Stomach smooth muscle (tissue), 2 donors: ENCODE data around the gene GRAMD2B.
"Not testable (repeated sequence)": the region's sequence is repeated elsewhere in the genome, so short reads cannot be mapped to it uniquely, and the experiment has no call there.

Source experiments
- H3K27ac ChIP-seq: one replicate; pipeline ENCODE4 v1.7.0; 2013; ENCODE audit warnings: mild to moderate bottlenecking, low read length, inconsistent platforms
- H3K27me3 ChIP-seq, 2 donors: one replicate each; pipeline ENCODE4 v1.7.0; 2013; ENCODE audit warnings: low read length in 2 of 2; ENCODE audit not compliant: insufficient read depth in 2 of 2, control insufficient read depth in 1 of 2
- H3K36me3 ChIP-seq, 2 donors: one replicate each; pipeline ENCODE4 v1.7.0; 2013; ENCODE audit warnings: low read length in 2 of 2; ENCODE audit not compliant: control insufficient read depth in 2 of 2, insufficient read depth in 2 of 2
- H3K4me1 ChIP-seq: one replicate; pipeline ENCODE4 v1.7.0; 2013; ENCODE audit warnings: low read length; ENCODE audit not compliant: control insufficient read depth, insufficient read depth
- H3K4me3 ChIP-seq, 2 donors: one replicate each; pipeline ENCODE4 v1.7.0; 2013; ENCODE audit warnings: low read length in 2 of 2
- H3K9ac ChIP-seq, 2 donors: one replicate each; pipeline ENCODE4 v1.7.0; 2013; ENCODE audit warnings: low read length in 2 of 2, mild to moderate bottlenecking in 1 of 2
- H3K9me3 ChIP-seq, 2 donors: one replicate each; pipeline ENCODE4 v1.7.0; 2013; ENCODE audit warnings: low read length in 2 of 2; ENCODE audit not compliant: control insufficient read depth in 2 of 2
- donor health status: healthy.
- donor health status: Pancreatic carcinoma.

The GRAMD2B gene, protein sequence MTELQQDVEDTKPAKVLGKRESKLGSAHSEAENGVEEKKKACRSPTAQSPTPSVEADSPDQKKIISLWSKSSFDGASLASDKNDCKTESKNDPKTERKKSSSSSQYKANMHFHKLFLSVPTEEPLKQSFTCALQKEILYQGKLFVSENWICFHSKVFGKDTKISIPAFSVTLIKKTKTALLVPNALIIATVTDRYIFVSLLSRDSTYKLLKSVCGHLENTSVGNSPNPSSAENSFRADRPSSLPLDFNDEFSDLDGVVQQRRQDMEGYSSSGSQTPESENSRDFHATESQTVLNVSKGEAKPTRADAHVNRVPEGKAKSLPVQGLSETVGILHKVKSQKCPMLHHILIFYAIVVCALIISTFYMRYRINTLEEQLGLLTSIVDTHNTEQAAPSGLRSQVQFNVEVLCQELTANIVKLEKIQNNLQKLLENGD

DNA sequence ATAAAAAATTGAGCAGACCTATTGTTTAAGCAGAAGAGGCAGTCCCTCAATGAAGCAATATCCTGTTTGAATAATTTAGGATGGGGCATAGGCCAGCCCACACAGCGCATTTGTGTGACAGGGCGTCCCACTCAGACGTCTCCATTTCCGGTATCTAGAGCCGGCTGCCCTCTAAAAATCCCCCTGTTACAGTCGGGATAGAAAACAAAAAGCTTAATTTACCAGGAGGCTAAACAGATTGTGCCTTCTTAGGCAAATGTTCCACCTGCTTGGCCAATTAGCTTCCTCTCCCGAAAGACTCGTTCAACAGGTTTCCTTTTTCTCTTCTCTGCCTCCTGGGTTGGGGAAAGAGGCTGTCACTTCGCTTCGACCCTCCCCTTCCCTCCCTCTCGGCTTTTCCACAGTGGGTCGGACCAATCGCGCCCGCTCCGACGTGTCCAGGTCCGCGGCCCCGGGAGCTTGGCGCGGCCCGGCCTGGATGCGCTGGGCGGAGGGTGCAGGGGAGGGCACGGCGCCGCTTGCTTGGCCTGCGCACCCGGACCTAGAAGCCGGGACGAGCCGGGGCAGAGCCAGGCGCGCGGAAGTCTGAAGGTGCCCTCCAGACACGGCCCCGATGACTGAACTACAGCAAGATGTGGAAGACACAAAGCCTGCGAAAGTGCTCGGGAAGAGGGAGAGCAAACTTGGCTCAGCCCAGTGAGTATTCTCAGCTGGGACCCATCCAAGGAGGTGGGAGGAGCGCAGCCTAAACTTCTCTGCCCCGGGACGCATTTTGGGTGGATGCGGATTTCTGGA lies at the start of gene GRAMD2B:
GRAMD2B (plus strand) TSS at position 416 of the 795 bp plus-strand sequence; CDS start at position 614, 198 bp downstream.
- H3K27me3 ChIP-seq, result no peaks in the 10 kb centered on the region
- H3K9me3 ChIP-seq, result no peaks in the 10 kb centered on the region
- H3K4me1 ChIP-seq, result no peaks in the 10 kb centered on the region
- peak within 1 kb of the TSS; percentile 88 for H3K27ac ChIP-seq
- peak within 1 kb of the TSS; percentile 90 to 95 for H3K9ac ChIP-seq
- H3K36me3 ChIP-seq, result no peaks in the 10 kb centered on the region
- H3K4me3 ChIP-seq, result peak within 1 kb of the TSS; percentile 81 to 91

DNA sequence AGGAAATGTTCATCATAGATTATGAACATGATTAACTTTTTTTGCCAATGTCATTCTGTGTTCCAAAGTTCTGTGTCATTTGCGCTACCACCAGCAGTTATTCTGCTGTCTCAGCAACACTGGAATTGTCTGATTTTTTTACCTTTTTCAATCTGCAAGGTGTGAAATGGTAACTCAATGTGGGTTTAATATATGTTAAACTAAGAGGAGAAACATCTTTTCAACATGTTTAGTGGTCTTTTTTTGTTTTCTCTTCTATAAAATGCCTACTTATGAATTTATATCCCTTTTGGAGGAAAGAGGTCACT lies 49.1 kb upstream of the GRAMD2B start:
- H3K4me3 ChIP-seq, result no peak overlapping the region

DNA sequence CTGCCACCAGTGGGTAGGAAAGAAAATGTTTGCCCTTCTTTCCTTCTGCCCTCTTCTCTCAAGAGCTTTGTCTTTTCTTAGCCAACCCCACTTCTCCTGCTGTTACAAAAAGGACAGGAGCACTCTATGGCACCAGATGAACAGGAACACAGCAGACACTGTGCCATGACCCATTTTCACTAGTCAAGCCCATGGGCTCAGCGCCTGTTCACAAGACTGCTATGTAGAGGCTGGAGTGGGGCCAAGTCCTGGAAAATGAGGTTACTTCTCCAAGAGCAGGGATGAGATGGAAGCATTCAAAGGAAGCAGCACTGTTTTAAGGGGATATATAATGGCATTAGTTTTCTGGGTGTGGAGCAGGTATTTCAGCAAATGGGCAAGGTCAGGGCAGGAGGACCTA lies 46.8 kb upstream of the GRAMD2B start:
- no peak overlapping the region for H3K4me3 ChIP-seq
- no peak overlapping the region for H3K27ac ChIP-seq
- peaks cover 0 to 5% of the 10 kb centered on the region in 2 donors for H3K9me3 ChIP-seq
- no peak overlapping the region for H3K9ac ChIP-seq
- no peaks in the 10 kb centered on the region for H3K36me3 ChIP-seq
- peaks cover 7% of the 10 kb centered on the region for H3K4me1 ChIP-seq
- H3K27me3 ChIP-seq, result no peaks in the 10 kb centered on the region

More for the DNA sequence above, 49.1 kb upstream of the GRAMD2B start:
- H3K27ac ChIP-seq, result no peak overlapping the region
- H3K9me3 ChIP-seq, result no peaks in the 10 kb centered on the region
- H3K36me3 ChIP-seq, result no peaks in the 10 kb centered on the region
- H3K27me3 ChIP-seq, result no peaks in the 10 kb centered on the region
- H3K9ac ChIP-seq, result no peak overlapping the region
- H3K4me1 ChIP-seq, result peaks cover 15% of the 10 kb centered on the region

DNA sequence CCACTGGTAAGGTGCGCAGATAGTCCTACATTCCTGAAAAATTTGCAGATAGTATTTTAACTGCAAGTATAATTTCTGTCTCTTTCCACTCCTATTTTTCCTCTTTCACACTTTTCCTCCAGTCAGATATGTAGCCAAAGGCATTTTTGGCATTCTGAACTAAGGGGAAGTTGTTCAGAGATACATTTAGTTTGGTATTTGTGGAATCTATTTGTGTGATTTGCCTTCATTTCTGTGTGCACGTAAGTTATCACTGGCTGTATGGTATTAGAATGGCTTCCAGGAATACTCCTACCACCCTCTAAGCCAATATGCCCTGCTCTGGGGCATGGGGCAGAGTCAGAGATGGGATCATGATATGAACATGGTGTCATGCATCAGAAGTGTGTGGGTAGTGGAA lies 45.8 kb upstream of the GRAMD2B start:
- Histone ChIP-seq H3K27me3 (no peaks in the 10 kb centered on the region), H3K4me1 (peaks cover 7% of the 10 kb centered on the region), H3K36me3 (no peaks in the 10 kb centered on the region), H3K4me3 (no peak overlapping the region), H3K9me3 (peaks cover 0 to 5% of the 10 kb centered on the region in 2 donors), H3K27ac (no peak overlapping the region), H3K9ac (no peak overlapping the region)

DNA sequence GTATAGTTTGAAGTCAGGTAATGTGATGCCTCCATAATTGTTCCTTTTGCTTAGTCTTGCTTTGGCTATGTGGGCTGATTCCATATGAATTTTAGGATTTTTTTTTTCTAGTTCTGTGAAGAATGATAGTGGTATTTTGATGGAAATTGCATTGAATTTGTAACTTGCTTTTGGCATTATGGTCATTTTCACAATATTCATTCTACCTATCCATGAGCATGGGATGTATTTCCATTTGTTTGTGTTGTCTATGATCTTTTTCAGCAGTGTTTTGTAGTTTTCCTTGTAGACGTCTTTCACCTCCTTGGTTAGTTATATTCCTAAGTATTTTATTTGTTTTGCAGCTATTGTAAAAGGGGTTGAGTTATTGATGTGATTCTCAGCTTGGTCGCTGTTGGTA lies 42.9 kb upstream of the GRAMD2B start:
- H3K4me3 ChIP-seq, H3K27me3 ChIP-seq, H3K27ac ChIP-seq, H3K9me3 ChIP-seq, H3K9ac ChIP-seq, H3K36me3 ChIP-seq: not testable (repeated sequence)
- H3K4me1 ChIP-seq, result peaks cover 23% of the 10 kb centered on the region

DNA sequence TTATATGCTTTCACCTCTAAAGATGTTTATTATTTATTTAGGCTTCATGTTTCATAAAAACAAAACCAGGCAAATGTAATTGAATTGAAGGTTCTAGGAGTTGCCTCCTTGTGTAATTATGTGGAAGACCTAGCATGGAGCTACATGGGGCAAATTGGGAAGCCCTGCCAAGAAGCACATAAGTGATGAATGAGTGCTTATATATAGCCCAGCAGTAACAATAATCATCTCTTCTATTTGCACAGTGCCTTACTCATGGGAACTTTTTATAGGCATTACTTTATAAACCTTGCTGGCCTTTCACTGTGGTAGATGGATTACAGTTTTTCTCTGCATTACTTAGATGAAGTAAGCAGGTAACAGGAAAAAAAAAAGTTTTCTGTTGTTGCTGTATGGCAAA lies 40.0 kb upstream of the GRAMD2B start:
- H3K27me3 ChIP-seq, result no peaks in the 10 kb centered on the region
- no peak overlapping the region for H3K9ac ChIP-seq
- H3K4me3 ChIP-seq, result no peak overlapping the region
- peaks cover 24% of the 10 kb centered on the region for H3K4me1 ChIP-seq
- no peak overlapping the region for H3K27ac ChIP-seq
- peaks cover 0 to 5% of the 10 kb centered on the region in 2 donors for H3K9me3 ChIP-seq
- H3K36me3 ChIP-seq, result no peaks in the 10 kb centered on the region

DNA sequence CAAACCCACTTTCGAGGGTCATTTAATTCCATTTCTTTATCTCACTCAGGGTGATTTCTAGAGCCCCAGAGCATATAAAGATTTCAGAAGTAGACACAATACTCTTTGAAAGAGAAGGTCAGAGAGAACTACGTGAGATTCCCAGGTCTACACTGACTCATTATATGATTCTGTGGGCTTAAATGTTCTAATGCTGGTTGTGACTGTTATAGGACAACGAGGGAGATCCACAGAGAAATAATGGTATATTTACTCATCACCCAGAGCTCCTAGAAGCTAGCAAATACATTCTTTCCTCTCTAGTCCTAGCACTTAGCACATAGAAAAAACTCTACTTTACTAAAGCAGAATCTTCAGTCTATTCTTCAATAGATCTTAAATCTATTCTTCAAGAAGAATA lies 39.4 kb upstream of the GRAMD2B start:
- H3K9me3 ChIP-seq, result peaks cover 0 to 5% of the 10 kb centered on the region in 2 donors
- H3K27me3 ChIP-seq, result no peaks in the 10 kb centered on the region
- peaks cover 24% of the 10 kb centered on the region for H3K4me1 ChIP-seq
- no peaks in the 10 kb centered on the region for H3K36me3 ChIP-seq
- H3K27ac ChIP-seq, result no peak overlapping the region
- H3K9ac ChIP-seq, result no peak overlapping the region
- no peak overlapping the region for H3K4me3 ChIP-seq

DNA sequence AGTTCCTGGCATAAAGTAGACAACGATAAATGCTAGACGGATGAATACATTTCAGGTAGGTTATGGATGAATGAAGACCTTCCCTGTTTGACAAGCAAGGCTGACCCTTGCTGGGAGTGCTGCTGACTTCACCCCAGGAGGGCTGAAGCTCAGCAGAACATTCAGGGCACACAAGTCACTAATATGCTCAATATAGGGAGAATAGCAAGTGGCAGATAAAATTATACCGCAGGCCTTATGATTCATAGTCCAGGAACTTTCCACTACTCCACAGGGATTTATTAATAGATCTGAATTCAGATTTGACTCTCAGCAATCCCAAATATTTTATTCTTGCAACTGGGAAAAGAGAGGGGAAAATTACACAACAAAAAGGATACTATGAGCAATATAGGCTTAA lies 38.2 kb upstream of the GRAMD2B start:
- Histone ChIP-seq H3K36me3 (no peaks in the 10 kb centered on the region), H3K9me3 (peaks cover 0 to 5% of the 10 kb centered on the region in 2 donors), H3K4me1 (peaks cover 24% of the 10 kb centered on the region), H3K4me3 (no peak overlapping the region), H3K27ac (no peak overlapping the region), H3K27me3 (no peaks in the 10 kb centered on the region), H3K9ac (no peak overlapping the region)

DNA sequence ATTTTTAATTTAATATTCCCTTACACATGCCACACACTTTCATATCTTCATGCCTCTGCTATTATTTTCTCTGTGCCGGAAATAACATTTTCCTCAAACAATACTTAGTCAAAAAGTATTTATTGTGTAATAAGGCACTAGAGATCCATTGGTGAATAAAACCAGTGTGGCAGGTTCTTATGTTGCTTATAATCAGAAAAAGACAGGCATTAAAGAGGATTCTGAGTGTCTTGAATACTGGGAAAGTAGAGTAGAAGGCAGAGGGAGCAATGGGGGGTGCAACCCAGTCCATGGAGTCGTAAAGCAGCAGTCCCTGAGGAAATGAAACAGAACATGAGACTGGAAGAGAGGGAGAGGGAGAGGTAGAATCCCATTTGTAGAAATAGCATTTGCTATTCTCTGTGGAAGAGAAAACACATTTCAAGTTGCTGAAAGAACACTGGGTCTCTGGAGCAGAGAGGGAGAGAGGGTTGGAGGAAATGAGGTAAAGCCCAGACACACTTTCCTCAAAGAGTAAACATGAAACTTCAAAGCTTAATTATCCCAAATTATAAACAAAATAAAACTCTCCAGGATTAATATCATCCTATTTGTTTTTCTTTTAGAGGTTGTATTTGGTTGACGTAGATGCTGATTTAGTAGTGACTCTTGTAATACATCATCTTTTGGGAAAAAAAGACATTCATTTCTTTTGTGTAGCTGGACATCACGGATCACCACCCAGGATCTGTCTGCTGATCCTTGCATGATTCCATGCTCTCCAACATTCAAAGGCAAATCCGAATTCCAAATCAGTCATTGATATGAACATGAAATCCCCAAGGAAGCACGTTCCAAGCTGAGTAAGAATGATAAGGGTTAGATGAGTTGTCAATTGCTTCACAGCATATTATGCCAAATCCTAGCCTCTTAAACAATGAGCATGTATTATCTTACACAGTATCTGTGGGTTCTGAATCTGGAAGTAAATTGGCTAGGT lies 37.4 kb upstream of the GRAMD2B start:
- Histone ChIP-seq H3K9me3 (peaks cover 0 to under 1% of the 10 kb centered on the region in 2 donors), H3K27ac (no peak overlapping the region), H3K4me1 (peaks cover 24% of the 10 kb centered on the region), H3K27me3 (no peaks in the 10 kb centered on the region), H3K9ac (no peak overlapping the region), H3K4me3 (no peak overlapping the region), H3K36me3 (no peaks in the 10 kb centered on the region)

DNA sequence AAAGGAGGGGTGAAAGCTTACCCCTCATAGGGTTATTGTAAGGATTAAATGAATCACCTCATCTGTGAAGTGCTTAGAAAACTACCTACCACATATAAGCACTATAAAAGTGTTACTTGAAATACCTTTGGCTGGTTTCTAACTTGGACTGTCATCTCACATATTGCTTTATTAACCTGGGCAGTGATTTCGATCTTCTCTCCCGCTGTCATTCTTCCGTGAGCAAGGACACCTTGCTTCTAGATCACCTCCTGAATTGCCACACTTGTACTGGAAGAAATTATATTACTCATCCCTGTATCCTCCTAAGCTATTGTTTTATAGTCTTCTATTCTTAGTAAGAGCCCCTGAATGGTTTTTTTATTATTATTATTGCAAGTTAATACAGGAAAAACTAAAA lies 34.0 kb upstream of the GRAMD2B start:
- Histone ChIP-seq H3K9ac (no peak overlapping the region), H3K27me3 (no peaks in the 10 kb centered on the region), H3K36me3 (no peaks in the 10 kb centered on the region), H3K4me1 (peaks cover 17% of the 10 kb centered on the region), H3K9me3 (no peaks in the 10 kb centered on the region), H3K27ac (no peak overlapping the region), H3K4me3 (no peak overlapping the region)
